Osteocyte (in vitro differentiated cells): ENCODE data around the gene PEX11A. TPM values are rescaled to one million over a fixed set of nuclear protein-coding genes. Genes with fewer than 3 reads are reported as not detected.

Source experiments
- DNase-seq: peaks from one replicate; pipeline ENCODE4 v3.0.0; 2021; ENCODE audit warnings: mixed read lengths; ENCODE audit not compliant: unreplicated experiment; ENCODE audit errors: extremely low spot score
- H3K27ac Mint-ChIP-seq: one replicate; pipeline ENCODE4 v1.8.0; 2021; ENCODE audit warnings: mild to moderate bottlenecking, mixed read lengths; ENCODE audit not compliant: unreplicated experiment
- H3K27me3 Mint-ChIP-seq: one replicate; pipeline ENCODE4 v1.8.0; 2021; ENCODE audit warnings: mixed read lengths; ENCODE audit not compliant: unreplicated experiment
- H3K36me3 Mint-ChIP-seq: one replicate; pipeline ENCODE4 v1.8.0; 2021; ENCODE audit warnings: mixed read lengths; ENCODE audit not compliant: unreplicated experiment
- H3K4me1 Mint-ChIP-seq: one replicate; pipeline ENCODE4 v1.8.0; 2021; ENCODE audit warnings: mixed read lengths; ENCODE audit not compliant: unreplicated experiment
- H3K4me3 Mint-ChIP-seq: one replicate; pipeline ENCODE4 v1.8.0; 2021; ENCODE audit warnings: mild to moderate bottlenecking, moderate library complexity, mixed read lengths; ENCODE audit not compliant: unreplicated experiment
- H3K9me3 Mint-ChIP-seq: one replicate; pipeline ENCODE4 v1.8.0; 2021; ENCODE audit warnings: mixed read lengths; ENCODE audit not compliant: unreplicated experiment
- total RNA-seq: library from RNA; stranded (reverse); gene quantifications from 2 replicates; pipeline ENCODE4 v1.2.1, GENCODE V29; 2021
- TF ChIP-seq, protein P1 (sequence below): fragments of 200-600 bp; sonication (generic); IDR thresholded peaks from 2 replicates; pipeline ENCODE4 v1.5.0; 2021; ENCODE audit warnings: antibody characterized with exemption, mild to moderate bottlenecking, moderate library complexity

The PEX11A gene
- total RNA-seq, 1 donor from 2014 or later: 5.6 TPM

DNA sequence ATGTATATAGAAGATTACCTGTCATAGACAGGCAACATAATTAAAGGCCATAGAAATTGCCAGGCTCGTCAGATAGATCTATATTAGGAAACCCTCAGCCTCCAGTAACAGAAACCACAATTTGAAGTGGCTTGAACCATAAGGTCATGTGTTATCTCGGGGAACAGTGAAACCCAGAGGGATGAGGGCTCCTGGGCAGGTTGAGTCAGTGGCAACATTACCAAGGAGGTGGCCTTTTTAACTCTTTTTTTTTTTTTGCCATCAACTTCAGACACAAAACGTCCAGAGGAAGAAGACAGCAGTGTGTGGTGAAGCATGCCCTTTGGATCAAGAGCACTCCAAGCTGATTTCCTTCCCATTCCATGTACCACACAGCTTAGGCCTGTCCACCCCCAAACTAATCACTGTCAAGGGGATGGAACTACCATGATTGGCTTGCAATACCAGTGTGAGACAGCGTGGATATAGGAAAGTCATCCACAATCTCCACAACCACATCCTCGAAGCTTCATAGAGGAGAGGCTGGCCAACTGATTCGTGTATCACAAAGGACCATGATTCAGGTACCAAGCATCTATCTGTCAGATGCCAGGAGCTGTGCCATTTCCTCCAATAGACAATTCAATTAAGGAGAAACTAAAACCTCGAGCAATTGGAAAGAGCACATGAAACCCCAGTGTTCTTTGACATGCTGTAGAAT is 34.3 kb downstream of the PEX11A start:
- no peak for DNase-seq
- TF ChIP-seq, protein P1, sequence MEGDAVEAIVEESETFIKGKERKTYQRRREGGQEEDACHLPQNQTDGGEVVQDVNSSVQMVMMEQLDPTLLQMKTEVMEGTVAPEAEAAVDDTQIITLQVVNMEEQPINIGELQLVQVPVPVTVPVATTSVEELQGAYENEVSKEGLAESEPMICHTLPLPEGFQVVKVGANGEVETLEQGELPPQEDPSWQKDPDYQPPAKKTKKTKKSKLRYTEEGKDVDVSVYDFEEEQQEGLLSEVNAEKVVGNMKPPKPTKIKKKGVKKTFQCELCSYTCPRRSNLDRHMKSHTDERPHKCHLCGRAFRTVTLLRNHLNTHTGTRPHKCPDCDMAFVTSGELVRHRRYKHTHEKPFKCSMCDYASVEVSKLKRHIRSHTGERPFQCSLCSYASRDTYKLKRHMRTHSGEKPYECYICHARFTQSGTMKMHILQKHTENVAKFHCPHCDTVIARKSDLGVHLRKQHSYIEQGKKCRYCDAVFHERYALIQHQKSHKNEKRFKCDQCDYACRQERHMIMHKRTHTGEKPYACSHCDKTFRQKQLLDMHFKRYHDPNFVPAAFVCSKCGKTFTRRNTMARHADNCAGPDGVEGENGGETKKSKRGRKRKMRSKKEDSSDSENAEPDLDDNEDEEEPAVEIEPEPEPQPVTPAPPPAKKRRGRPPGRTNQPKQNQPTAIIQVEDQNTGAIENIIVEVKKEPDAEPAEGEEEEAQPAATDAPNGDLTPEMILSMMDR: no peak
- Mint-ChIP-seq H3K27ac (peak overlapping the region; percentile 68), H3K27me3 (peaks cover 2% of the 10 kb centered on the region), H3K9me3 (no peaks in the 10 kb centered on the region), H3K4me1 (peaks cover 15% of the 10 kb centered on the region), H3K4me3 (peak overlapping the region; percentile 82), H3K36me3 (peaks cover 4% of the 10 kb centered on the region)

DNA sequence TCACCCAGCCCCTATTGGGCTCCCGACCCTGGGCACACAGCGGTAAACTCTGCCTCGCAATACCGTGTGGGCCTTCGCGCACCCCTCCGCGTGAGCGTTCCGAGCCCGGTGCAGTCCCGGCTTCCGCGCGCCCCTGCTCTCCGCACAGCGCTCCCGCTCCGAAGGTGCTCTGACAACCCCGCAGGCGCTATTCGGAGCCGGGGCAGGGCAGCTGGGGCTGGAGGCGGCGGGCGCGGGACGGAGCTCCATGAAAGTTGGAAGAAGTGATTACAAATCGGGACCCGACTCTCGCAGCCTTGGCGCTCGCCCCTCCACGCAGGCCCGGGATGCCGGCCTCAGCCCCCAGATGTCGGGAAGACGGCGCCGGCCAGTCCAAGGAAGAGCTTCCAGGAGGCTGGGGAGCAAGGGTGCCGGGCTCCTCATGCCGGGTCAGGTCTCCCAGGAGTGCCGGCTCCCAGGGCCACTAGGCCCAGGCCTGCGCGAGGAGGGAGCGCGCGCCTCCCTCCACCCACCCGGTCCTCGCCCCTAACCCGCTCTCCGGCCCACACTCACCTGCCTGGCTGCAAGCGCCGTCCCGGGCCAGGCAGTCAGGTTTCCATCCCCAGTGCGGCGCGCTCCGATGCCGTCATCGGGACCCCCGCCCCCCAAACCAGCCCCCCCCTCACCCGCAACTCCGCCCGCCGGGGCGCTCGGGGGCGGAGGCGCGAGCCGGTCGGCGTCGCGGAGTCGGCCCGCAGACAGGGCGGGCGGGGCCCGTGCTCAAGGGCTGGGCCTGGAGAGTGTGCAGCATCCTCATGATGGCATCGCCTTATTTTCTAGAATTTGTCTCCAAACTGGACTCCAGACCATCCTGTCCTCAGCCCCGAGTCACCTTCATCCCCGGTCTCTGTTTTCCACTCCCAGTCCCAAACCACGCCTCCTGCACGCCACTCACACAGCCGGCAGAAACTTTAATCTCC is 35.4 kb downstream of the PEX11A start, which contains the start of gene KIF7:
TSS of gene KIF7 (minus strand) at position 621 of the 959 bp plus-strand sequence. CDS start 2,537 bp downstream, outside the sequence.
- peak within 1 kb of the TSS; percentile 91 for H3K4me3 Mint-ChIP-seq
- peaks cover 15% of the 10 kb centered on the region for H3K4me1 Mint-ChIP-seq
- no peak for DNase-seq
- TF ChIP-seq, protein P1: no peak
- H3K27ac Mint-ChIP-seq: peak within 1 kb of the TSS; percentile 78
- peaks cover 4% of the 10 kb centered on the region for H3K36me3 Mint-ChIP-seq
- H3K9me3 Mint-ChIP-seq: no peaks in the 10 kb centered on the region
- no peaks in the 10 kb centered on the region for H3K27me3 Mint-ChIP-seq

DNA sequence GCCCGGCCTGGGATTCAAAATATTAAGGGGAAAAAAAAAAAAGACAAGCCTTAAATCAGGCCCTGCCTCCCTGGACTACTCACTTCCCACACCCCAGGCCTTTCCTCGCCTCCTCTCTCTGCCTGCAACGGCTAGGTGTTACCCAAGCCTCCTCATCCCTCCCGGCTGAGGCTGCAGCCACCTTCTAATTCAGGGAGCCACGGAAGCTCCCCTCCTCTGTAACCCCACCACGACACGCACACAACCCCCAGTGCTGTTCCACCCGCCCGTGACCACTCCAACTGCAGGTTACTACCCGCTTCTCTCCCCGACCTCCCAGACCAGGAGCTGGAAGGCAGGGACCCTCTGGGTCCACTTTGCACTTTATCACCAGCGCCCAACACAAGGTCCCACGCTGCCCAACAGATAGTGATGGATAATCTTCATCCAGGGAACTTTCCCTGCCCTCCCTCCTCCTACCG is 36.2 kb downstream of the PEX11A start:
- Mint-ChIP-seq H3K27ac (peak overlapping the region; percentile 78), H3K27me3 (no peaks in the 10 kb centered on the region), H3K9me3 (no peaks in the 10 kb centered on the region), H3K4me3 (peak overlapping the region; percentile 91), H3K36me3 (peaks cover 8% of the 10 kb centered on the region), H3K4me1 (peaks cover 15% of the 10 kb centered on the region)
- TF ChIP-seq, protein P1: no peak
- DNase-seq: no peak

DNA sequence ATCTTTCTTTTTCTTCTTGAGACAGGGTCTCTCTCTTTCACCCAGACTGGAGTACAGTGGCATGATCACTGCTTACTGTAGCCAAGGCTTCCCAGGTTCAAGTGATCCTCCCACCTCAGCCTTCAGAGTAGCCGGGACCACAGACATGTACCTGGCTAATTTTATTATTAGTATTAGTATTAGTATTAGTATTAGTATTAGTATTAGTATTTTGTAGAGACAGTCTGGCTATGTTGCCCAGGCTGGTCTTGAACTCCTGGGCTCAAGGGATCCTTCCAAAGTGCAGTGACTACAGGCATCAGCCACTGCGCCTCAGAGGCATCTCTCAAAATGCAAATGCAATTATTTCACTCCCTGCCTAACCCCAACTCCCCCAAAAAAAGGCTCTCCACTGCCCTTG is 37.0 kb downstream of the PEX11A start:
- Mint-ChIP-seq H3K27ac (peak overlapping the region; percentile 53), H3K27me3 (no peaks in the 10 kb centered on the region), H3K4me3 (peak overlapping the region; percentile 42), H3K36me3 (peaks cover 8% of the 10 kb centered on the region), H3K4me1 (peaks cover 15% of the 10 kb centered on the region), H3K9me3 (no peaks in the 10 kb centered on the region)
- TF ChIP-seq, protein P1: no peak
- no peak for DNase-seq
